H1 (cell line): ENCODE data around the gene CD81. TPM values are rescaled to one million over a fixed set of nuclear protein-coding genes. Genes with fewer than 3 reads are reported as not detected.

ENCODE experiments used
- CHD7 ChIP-seq: fragments of 300-600 bp; sonication (generic); IDR thresholded peaks from 2 replicates; pipeline ENCODE4 v1.7.1; 2012; ENCODE audit warnings: low read length, moderate library complexity, mild to moderate bottlenecking, inconsistent platforms; ENCODE audit not compliant: insufficient replicate concordance
- E2F6 ChIP-seq: IDR thresholded peaks from 2 replicates; pipeline ENCODE4 v1.6.1; 2012; ENCODE audit warnings: inconsistent platforms
- NANOG ChIP-seq: IDR thresholded peaks from 2 replicates; pipeline ENCODE4 v1.6.1; 2011; ENCODE audit warnings: low read length, low read depth, mild to moderate bottlenecking, inconsistent platforms; ENCODE audit not compliant: insufficient read depth, poor library complexity, severe bottlenecking
- TEAD4 ChIP-seq: IDR thresholded peaks from 2 replicates; pipeline ENCODE4 v1.6.1; 2012; ENCODE audit warnings: low read depth, low read length, inconsistent platforms, mixed read lengths
- polyA plus RNA-seq, 7 experiments: library from polyadenylated mRNA; depleted of rRNA in 3 of 7; stranded (reverse) in 5 of 7; unstranded in 2 of 7; fragments of >200 nt in 5 of 7; fragments of 200-250 nt in 2 of 7; gene quantifications; 1 replicate in 5 of 7; 2 replicates in 1 of 7; 4 replicates in 1 of 7; pipeline versions ENCODE4 v1.2.1 to v1.2.3, GENCODE V29; 2011 to 2013; ENCODE audit warnings: missing spikeins in 2 of 7, mixed read lengths in 2 of 7
- total RNA-seq: library from RNA; stranded (reverse); fragmentation: NEBNext Ultra II Directional; extraction: Animal tissue kit (Norgen Biotek cat#: 25700); gene quantifications from 2 replicates; pipeline ENCODE4 v1.2.1, GENCODE V29; 2021

Gene CD81
- total and polyA plus RNA-seq, 2 of the 8 experiments (the other 6 are each of a cell fraction or from before 2014, with no cell fraction given): 238 to 309 TPM

DNA sequence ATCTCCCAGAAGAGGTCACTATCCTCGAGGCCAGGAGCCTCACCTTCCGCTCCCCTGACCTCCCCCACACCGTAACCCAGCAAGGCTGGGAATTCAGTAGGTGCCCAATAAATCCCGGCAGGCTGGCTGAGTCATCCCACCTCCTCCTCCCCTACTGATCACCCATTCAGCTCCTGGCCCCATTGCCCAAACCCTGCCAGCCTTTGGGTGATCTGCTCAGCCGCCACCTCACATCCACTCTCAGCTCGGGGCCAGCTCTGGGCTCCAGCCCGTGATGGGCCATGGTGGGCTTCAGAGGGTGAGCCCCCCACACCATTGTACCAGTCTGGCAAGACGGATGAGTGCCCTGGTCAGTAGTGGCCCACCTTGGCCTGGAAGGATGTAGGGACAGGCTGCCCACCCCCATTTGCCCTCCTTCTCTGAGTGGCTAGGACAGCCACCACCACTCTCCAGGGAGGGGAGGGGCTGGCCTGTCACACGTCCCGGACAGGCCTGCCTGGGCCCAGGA lies 59.0 kb downstream of the CD81 start (continued):
- TF ChIP-seq E2F6 (no peak), NANOG (no peak), CHD7 (no peak), TEAD4 (no peak)
